IPS-NIHi7 (cell line): Measurements from ENCODE around the gene IMMT.

ENCODE experiments used
- DNase-seq: peaks from one replicate; pipeline ENCODE4 v3.0.0; 2012; ENCODE audit warnings: mixed read lengths; ENCODE audit errors: extremely low spot score

The IMMT gene

DNA sequence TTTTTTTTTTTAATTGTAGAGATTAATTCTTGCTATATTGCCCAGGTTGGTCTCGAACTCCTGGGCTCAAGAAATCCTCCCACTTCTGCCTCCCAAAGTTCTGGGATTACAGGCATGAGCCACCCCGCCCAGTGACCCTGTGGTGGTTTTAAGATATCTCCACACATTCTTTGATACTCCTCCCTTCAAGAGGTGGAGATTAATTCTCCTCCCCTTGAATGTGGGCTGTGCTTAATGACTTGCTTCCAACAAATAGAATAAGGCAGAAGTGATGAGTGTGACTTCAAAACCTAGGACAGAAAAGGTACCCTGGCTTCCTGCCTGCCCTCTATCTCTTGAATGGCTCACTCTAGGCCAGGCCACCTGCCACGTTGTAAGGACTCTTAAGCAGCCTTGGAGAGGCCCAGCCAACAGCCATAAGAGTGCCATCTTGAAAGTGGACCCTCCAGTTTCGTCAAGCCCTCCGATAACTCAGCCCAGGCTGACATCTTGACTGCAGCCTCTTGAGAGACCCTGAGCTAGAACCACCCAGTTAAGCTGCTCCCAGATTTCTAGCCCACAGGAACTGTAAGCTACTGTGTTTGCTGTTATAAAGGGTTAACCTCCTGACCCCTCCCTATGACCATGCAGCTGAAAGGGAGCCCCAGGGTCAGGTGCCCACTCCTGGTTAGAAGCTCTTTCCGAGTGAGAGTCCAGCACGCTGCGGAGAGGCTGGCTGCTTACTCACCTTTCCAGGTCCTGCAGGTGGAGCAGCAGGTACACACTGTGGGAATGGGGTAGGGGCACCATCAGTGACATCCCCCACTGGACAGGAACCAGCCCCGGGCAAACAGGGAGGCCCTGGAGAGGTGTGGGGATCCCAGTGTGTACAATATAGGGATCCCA is 31.6 kb upstream of the IMMT start:
- no peak for DNase-seq

DNA sequence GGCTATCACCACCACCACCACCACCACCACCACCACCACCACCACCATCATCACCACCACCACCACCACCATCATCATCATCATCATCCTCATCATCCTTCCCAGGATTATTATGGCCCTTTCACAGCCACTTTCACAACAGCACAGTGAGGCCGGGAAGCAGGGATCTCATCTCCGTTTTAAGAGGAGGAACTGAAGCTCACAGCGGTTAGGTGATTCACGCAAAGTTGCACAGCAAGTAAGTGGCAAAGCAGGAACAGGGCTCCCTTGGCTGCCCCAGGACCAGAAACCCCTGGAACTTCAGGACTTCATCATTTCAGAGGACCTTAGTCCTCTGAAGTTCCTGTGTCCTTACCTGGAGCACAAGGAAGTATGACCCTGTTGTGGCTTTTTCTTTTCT is 30.8 kb upstream of the IMMT start:
- no peak for DNase-seq

DNA sequence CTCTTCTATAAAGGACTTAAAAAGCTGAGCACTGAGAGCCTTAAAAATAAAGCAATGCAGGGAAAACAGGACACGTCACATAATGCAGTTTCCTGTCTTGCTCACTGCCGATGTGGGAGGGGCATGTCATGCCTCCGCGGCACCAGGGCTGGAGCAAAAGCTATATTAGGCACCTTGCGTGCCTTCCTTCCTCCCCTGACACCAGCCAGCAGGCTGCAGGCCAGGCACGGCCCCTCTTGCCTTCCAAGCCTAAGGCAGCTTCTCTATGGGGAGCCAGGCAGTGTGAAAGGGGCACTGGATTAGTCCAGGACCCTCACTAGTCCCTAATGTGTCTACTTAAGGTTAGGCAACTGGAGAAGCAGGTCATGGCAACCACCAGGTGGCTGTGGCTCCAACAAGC is 30.3 kb upstream of the IMMT start:
- DNase-seq: no peak

DNA sequence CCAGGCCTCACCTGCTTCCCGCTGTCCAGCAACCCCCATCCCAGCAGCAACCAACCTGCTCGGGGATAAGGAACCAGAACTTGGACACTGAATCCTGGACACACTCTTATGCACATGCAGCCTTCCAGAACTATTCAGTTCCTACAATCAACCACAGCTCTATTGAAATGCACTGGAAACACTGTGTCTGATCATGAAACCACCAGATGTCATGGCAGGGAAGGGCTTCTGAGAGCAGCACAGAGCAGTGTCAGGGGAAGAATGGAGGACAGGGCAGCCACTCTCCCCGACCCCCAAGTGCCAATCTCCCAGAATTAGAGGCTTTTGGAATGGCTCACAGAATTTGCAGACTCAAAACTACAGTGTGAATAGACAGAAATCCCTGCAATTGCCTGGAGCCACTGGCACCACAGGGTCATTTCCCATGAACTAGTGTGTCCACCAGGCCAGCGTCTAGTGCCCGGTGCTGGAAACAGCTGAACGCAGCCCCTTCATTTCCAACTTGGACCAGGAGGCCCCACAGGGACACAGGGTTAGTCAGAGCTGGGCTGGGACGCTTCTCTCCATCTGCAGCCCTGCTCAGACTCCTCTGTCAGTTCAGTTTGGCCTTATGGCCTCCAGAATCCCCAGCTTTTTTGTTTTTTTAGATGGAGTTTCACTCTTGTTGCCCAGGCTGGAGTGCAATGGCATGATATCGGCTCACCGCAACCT is 29.5 kb upstream of the IMMT start:
- DNase-seq: no peak

DNA sequence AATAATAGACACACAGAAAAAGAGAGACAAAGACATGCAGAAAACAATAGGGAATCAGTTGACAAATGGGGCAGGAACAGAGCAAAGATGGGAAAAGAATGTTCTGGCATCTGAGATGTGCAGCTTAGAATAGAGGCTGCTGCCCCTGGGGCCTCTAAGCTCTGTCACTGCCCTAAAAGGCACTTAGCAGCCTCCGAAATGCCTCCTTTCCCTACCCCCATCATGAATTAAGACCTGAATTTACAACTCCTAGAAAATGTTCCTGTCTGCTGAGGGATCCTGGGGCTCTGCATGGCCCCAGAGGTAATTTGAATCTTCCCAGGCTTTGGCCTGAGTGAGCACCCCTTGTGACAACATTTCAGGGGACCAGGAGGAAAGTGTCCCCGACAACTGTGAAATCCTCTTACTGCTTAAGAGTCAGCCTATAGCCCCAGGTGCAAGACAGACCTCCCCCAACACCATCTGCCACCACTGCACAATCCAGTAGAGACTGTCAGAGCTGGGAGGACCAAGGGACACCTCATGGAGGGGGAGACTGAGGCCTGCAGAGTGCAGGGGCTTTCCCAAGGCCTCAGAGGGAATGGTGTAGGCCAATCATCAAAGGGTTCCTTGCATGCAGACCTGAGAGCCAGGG is 28.8 kb upstream of the IMMT start:
- DNase-seq: no peak

DNA sequence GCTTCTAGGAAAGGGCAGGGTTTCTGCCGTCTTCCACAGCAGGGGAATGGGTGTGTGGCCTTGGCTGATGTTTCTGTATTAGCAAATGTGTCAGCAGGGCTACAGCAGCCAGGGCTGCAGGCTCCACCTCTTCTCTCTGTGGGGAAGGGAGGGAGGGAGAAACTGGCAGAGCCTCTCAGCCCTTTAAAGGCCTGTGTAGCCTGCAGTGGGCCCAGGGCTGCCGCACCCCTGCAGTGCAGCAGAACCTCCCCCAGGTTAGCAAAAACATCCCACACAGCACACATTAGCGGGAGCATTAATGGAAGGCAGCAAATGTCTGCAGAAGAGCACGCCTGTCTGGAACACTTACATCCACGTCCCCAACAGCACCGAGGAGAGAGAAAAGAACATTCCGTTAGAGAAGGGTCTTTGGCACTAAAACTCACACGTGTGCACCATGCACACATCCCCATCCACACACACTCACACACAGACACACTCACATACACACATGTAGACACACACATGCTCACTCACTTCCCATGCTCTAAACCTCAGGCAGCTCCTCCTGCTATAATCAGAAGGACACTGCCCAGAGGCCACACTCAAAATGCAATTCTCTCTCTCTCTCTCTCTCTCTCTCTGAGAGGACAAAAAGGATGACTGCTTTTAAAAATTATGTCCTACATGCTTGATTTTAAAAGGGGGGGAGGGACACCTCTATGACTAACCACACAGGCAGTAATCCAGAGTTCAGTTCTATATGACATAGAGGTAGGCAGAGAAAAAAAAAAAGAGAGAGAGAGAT is 28.1 kb upstream of the IMMT start:
- peak; percentile 52 for DNase-seq

DNA sequence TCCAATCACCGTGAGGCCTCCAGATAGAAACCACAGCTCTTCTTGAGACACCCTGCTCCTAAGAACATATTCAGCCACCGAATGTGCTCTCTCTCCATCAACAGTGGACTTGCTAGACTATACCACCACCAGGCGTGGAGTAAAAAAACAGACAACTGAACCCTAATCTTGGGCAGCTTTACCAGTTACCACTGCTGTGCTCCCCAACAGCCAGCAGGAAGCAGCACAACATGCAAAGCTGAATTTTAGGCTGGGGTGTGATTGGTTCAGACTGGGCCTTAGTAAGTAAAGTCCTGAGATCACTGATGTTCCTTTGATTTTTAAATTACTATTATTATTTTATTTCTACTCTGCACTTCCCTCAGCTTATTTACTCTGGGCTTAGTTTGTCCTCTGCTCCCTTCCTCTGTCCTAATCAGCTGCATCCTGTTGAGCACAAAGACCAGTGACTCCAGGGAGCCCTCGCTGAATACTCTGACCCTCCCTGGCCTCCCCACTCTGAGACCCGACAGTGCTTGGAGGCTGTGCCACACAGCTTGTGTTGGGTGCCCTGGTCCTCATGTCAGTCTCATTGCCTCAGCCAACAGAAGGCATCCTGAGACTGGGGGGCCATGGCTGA is 25.9 kb upstream of the IMMT start:
- peak; percentile 66 for DNase-seq

DNA sequence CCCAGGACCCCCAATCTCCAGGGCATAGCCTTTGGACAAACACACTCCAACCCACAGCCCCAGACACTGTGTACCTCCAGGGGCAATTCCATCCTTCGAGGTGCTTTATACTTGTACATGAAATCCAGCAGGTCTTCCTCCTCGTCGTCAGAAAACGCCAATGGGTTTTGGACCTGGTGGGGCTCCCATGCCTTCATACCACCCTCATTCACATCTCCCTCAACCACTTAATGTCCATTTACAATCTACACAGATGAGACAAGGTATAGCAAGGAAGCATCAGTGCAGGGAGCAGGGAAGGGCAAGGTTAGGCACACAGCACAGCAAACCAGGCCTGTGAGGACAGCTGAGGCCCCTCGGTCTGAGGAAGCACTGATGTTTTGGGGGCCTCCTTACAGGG is 24.6 kb upstream of the IMMT start:
- DNase-seq: no peak

DNA sequence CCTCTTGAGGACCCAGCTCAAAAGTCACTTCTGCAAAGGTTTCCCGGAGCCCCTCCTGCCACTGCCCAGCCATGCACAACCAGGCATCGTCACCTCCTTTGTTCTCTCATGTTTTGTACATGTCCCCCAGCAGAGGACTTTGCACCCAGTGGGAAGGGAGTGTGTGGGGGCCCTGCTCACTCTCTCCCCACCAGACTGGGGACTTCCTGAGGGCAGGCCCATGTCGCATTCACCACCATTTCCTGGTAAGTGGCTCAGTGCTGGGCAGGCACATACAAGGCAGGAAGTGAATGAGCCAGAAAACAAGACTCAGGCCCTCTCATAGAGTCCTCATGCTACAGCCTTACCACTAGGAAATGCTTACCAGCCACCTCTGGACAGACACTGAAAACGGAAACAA is 22.9 kb upstream of the IMMT start:
- no peak for DNase-seq

DNA sequence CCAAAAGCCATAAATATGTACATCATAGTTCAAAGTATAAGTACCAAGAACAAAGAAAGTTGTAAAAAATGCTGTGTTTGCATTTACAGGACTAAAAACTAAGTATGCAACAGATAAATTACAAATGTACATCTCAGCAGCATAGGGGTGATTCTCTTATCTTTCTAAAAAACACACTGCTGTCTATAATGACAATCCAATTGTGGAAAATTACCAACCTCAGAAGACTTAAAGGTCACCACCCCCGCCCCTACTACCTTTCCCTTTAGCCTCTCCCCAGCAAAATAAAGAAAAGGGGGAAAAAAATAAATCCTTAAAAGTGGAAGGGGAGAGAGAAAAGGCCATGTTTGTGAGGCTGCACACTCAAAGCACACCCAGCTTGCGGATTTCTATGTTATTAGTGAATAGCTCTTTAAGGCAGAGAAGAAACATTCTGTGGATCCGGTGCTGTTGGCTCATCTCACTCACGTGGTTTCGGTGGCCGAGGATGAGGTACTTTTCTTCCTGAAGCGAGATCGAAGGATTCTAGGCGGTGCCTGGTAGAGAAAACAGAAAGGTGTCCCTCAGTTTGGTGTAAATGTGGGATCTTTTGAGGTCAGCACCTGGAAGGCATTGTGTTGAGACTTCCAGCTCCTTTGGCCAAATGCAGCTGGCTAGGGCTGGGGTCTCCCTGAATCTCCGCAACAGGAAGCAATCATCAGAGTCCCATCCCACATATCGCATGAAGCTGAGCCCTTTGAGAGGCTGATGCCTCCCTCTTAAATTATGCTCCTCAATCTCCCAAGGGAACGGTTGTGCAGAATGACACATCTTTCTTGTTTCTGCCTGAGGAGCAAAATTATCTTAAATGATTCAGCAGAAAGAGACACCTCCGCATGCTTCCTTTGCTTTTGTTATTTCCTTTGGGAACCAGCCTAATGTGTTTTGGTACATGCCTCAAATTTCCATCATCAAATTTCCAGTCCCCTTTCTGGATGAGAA is 21.6 kb upstream of the IMMT start:
- DNase-seq: no peak

DNA sequence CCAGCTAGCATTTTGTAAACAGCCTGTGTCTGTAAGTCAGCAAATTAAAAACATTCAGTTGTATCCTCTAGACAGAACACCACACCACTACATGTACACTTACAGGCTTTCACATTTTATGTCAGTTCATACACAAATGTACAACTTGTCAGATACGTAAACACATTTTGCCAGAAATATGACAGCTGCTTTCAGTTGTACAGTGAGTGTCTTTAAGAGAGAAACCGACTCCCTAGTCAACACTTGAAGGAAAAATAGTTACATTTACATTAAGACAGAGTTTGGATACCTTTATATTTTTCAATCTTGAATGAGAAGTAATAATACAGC is 19.2 kb upstream of the IMMT start:
- no peak for DNase-seq

DNA sequence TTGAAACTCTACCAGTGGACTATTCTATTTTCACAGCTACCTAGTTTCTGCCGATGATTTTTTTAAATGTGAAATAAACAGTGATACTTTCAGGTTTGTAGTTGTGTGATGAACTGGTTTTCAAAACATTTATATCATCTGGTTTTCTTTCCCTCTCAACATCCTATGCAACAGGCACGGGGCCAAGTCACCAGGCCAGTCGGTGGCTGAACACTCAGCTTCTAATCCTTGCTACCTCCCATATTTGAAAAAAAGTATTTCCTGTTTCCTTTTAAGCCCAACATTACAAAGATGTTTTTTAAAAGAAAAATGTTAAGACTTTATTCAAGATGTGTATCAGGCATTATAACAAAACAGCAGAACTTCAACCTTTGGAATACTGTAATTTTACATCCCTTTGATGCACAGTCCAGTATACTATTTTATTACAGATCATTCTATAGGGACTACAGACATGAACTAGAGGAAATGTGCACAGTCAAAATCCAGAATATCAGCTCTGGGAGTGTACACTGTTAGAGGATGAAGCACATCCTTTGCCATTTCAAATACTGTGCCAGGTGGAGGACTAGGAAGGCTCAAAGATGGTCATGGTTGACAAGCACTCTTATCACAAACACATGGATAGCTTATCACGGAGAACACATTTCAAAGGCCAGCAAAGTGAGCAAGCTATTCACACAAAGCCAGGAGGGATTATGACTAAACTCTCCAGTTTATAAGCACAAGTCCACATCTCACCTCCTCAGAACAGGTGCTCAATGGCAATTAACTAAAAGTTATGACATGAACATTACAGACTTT is 18.6 kb upstream of the IMMT start:
- no peak for DNase-seq

DNA sequence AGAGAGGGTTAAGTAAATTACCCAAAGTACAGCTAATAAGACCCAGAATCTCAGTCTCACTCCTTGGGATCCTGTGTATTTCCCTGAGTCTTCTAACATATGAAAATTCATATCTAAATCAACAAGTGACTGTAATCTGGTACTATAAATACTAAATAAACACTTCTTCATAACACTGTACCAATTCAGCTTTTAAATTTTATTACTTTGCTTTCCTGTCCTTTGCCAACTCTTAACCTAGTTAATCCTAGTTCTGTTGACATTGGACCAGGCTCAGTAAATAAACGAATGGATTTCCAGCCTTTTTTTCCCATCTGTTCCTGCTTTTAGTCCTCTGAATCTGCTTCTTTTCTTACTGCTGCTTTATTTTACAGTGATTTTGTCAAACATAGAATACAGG is 17.8 kb upstream of the IMMT start:
- DNase-seq: no peak

DNA sequence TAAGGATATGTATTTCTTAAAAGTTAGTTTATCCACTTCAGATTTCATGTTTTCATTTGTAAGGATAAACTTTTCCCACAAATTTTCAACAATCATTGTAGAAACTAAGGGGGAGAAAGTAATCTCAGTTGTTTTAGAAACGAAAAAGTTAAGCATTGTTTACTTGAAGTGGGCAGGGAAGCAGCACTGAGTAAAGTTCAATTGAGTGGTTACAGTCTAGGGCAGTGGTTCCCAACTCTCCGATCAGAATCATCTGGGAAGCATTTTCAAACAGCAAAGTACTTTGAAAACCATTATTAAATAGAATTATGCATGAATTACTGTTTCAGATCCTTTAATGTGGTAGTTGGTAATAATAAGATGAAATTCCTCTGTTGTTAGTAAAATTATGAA is 16.5 kb upstream of the IMMT start:
- DNase-seq: no peak

DNA sequence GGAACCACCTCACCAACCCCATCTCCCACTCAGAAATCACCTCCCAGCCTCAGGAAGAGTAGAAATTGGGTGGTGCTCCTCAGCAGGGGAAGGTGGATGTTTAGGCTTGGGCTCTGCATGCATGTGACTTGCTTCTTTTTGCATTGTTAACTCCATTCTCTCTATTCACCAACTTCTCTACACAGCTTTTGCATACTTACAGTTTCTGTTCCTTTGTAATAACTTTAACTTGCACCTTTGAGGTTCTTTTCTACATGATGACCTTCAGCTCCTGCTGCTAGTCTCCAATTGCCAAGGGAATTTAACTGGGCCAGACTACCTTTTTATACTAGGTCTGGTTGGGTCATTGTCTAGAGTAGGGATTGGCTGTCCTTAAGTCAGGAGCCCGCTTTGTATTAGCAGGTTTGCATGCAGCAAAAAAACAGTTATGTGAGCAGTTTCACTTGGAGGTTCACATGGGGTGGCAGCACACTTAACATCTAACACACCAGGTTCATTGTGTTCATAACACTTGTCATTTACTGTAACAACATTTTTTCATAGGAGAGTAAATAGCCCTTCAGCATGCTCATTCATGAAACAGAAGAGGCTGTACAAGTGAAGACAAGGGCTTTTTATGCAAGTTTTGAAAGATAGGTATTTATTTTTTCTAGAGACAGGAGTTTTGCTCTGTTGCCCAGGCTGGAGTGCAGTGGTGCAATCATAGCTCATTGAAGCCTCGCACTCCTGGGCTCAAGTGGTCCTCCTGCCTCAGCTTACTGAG is 16.0 kb upstream of the IMMT start:
- DNase-seq: no peak

DNA sequence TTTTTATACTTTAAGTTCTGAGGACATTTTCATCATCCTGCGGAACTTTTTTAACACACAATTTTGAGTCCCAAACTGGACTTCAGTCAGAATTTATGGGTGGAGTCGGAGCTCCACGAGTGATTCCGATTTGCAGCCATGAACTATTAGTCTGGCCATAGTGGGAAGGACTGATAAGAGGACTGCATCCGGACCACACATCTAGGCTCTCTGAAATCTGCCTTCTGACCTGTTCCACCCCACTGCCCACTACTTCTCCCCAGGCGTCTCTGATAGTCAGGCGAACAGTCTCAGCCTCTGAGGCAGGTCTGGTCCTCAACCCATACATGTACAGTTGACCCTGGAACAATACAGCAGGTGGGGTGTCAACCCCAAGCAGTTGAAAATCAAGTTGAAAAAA is 9.2 kb upstream of the IMMT start:
- no peak for DNase-seq

DNA sequence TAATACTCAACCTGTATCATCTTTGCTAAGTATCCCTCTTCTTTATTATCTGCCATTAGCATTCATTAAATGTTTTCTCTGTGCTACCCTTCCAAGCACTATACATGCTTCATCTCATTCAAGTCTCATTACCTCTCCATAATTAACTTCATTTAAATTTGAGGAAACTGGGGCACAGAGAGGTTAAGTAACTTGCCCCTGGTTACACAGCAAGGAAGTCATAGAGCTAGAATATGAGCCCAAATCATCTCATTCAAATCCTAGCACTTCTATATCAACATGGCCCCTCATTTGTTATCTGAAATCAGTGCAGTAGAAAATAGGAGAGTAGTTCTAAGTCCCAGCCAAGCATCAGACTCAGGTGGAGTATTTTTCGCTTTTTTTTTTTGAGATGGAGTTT is 8.4 kb upstream of the IMMT start:
- no peak for DNase-seq

DNA sequence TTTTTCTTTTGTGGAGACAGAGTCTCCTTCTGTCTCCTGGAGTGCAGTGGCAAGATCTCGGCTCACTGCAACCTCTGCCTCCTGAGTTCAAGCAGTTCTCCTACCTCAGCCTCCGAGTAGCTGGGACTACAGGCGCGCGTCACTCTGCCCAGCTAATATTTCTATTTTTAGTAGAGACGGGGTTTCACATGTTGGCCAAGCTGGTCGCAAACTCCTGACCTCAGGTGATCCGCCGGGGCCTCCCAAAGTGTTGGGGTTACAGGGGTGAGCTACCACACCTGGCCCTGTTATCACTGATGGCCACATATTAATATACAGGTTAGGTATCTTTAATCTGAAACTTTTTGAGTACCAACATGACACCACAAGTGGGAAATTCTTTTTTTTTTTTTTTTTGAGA is 7.4 kb upstream of the IMMT start:
- no peak for DNase-seq

DNA sequence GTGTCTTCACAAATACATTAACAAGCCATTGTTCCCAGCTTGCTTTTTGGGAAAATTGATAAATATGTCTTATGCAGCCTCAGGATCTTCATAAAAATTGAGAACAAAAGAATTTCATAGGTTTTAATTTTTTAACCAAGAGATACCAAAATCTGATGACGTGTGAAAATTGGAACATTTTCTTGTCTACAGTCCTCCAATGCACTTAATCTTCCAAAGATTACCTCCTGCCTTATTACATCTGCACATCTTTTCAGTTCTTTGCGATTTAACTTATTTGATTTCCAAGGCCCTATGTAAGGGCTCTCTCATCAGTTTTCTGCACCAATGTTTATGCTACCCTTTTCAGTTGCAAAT is 7.1 kb upstream of the IMMT start:
- DNase-seq: no peak
